Right kidney (tissue), 1 donor: ENCODE results near the gene SOD2.
A peak's percentile ranks its signal among the peaks of the same experiment; 100 is the strongest.
"Not testable (repeated sequence)": the region's sequence is repeated elsewhere in the genome, so short reads cannot be mapped to it uniquely, and the experiment has no call there.

ENCODE experiments used
- DNase-seq: peaks from one replicate; pipeline ENCODE4 v3.0.0-alpha.2; 2016

SOD2 gene

GRCh38 chr6:159682810-159683209 lies 10.2 kb downstream of the SOD2 start:
- DNase-seq: no peak

- no peak for DNase-seq
Observed at GRCh38 chr6:159682295-159682694, 10.7 kb downstream of the SOD2 start.

- DNase-seq: no peak
Observed at GRCh38 chr6:159681191-159681880, 11.7 kb downstream of the SOD2 start.

GRCh38 chr6:159680104-159680503 lies 12.9 kb downstream of the SOD2 start:
- no peak for DNase-seq

- DNase-seq: no peak
Observed at GRCh38 chr6:159679091-159680077, 13.7 kb downstream of the SOD2 start.

GRCh38 chr6:159678574-159678973 lies 14.5 kb downstream of the SOD2 start:
- DNase-seq: no peak

GRCh38 chr6:159677506-159678165 lies 15.4 kb downstream of the SOD2 start:
- DNase-seq: no peak

GRCh38 chr6:159676890-159677505 lies 16.0 kb downstream of the SOD2 start:
- no peak for DNase-seq

GRCh38 chr6:159676236-159676635 lies 16.8 kb downstream of the SOD2 start:
- DNase-seq: not testable (repeated sequence)

- DNase-seq: no peak
Observed at GRCh38 chr6:159665868-159666635, 27.0 kb downstream of the SOD2 start.

GRCh38 chr6:159663368-159663889 lies 29.6 kb downstream of the SOD2 start:
- DNase-seq: not testable (repeated sequence)

- DNase-seq: not testable (repeated sequence)
Observed at GRCh38 chr6:159661977-159662376, 31.1 kb downstream of the SOD2 start.

GRCh38 chr6:159655409-159655988 lies 37.5 kb downstream of the SOD2 start:
- DNase-seq: no peak

GRCh38 chr6:159654483-159655098 lies 38.5 kb downstream of the SOD2 start:
- peak; percentile 23 for DNase-seq

GRCh38 chr6:159650314-159650713 lies 42.7 kb downstream of the SOD2 start:
- DNase-seq: no peak

GRCh38 chr6:159649441-159649840 lies 43.6 kb downstream of the SOD2 start:
- no peak for DNase-seq

- no peak for DNase-seq
Observed at GRCh38 chr6:159646733-159647132, 46.3 kb downstream of the SOD2 start.

GRCh38 chr6:159646116-159646515 lies 46.9 kb downstream of the SOD2 start:
- no peak for DNase-seq

GRCh38 chr6:159645640-159646039 lies 47.4 kb downstream of the SOD2 start:
- DNase-seq: no peak
